A549 (cell line): ENCODE data around the gene POLA1. TPM values are rescaled to one million over a fixed set of nuclear protein-coding genes. Genes with fewer than 3 reads are reported as not detected.

Experiments
- ATAC-seq, 2 experiments: fragments of 200-7000 bp in 1 of 2; fragments of >200 bp in 1 of 2; cut with Nextera tagmentation in 1 of 2; cut with Tn5 transposase in 1 of 2; 3 replicates each; pipeline versions ENCODE4 v1.8.0 to v1.9.1; 2018 to 2020; ENCODE audit warnings: mild to moderate bottlenecking in 1 of 2, moderate library complexity in 1 of 2
- CTCF ChIA-PET: fragments of 300-600 bp; sonication (Branson Sonifier 250); formaldehyde crosslinking; extraction: SDS; loops from one replicate; lab custom pipeline; 2021; ENCODE audit warnings: antibody characterized with exemption, inconsistent platforms; lab: Yijun Ruan, JAX
- POLR2A ChIA-PET: fragments of 350-600 bp; formaldehyde crosslinking; extraction: SDS; loops from one replicate; lab custom pipeline; 2021; ENCODE audit warnings: antibody characterized with exemption, inconsistent platforms; lab: Yijun Ruan, JAX
- DNase-seq, 2 experiments: peaks; one replicate each; pipeline versions ENCODE4 v3.0.0 to v3.0.0-alpha.2; 2011 to 2016; ENCODE audit warnings: low read depth in 1 of 2, low spot score in 1 of 2
- FAIRE-seq: peaks from 2 replicates; lab custom pipeline; 2011; peaks lifted over from hg19 to GRCh38; lab: Jason Lieb, UNC
- H3K27ac ChIP-seq, 2 experiments: fragments of >200 bp; sonication (Bioruptor Twin); formaldehyde crosslinking; 3 replicates each; pipeline ENCODE4 v1.5.1; 2016 to 2017
- H3K4me1 ChIP-seq: fragments of >200 bp; sonication (Bioruptor Twin); formaldehyde crosslinking; 3 replicates; pipeline ENCODE4 v1.6.1; 2016
- H3K4me2 ChIP-seq: fragments of >200 bp; sonication (Bioruptor Twin); formaldehyde crosslinking; 3 replicates; pipeline ENCODE4 v1.6.1; 2016
- H3K4me3 ChIP-seq: fragments of >200 bp; sonication (Bioruptor Twin); formaldehyde crosslinking; 3 replicates; pipeline ENCODE4 v1.5.1; 2016
- H3K9me3 ChIP-seq: fragments of >200 bp; sonication (Bioruptor Twin); formaldehyde crosslinking; 3 replicates; pipeline ENCODE4 v1.6.1; 2016
- BHLHE40 ChIP-seq: IDR thresholded peaks from 2 replicates; pipeline ENCODE4 v1.6.1; 2012; ENCODE audit warnings: low read depth, low read length, inconsistent platforms
- CBX2 ChIP-seq: fragments of 200-600 bp; sonication (generic); IDR thresholded peaks from 2 replicates; pipeline ENCODE4 v1.6.1; 2016; ENCODE audit warnings: low read depth, mild to moderate bottlenecking, borderline replicate concordance
- CHD4 ChIP-seq: fragments of 200-600 bp; sonication (generic); IDR thresholded peaks from 2 replicates; pipeline ENCODE4 v1.6.1; 2016; ENCODE audit warnings: antibody characterized with exemption, mild to moderate bottlenecking, borderline replicate concordance
- EHF ChIP-seq: fragments of 250-450 bp; sonication (Bioruptor Pico); IDR thresholded peaks from 2 replicates; pipeline ENCODE4 v1.5.0; 2020; ENCODE audit warnings: mild to moderate bottlenecking
- EHMT2 ChIP-seq: fragments of 200-600 bp; sonication (generic); IDR thresholded peaks from 2 replicates; pipeline ENCODE4 v1.6.1; 2016; ENCODE audit warnings: antibody characterized with exemption, low read depth, mild to moderate bottlenecking, moderate library complexity
- EP300 ChIP-seq, 2 experiments: fragments of >200 bp; sonication (Bioruptor Twin); formaldehyde crosslinking; IDR thresholded peaks; 2 replicates in 1 of 2; 3 replicates in 1 of 2; pipeline ENCODE4 v1.6.1; 2016 to 2017
- FOSL2 ChIP-seq, 2 experiments: fragments of 450-650 bp in 1 of 2; fragments of >200 bp in 1 of 2; sonication (Bioruptor Twin) in 1 of 2; formaldehyde crosslinking; IDR thresholded peaks; 2 replicates each; pipeline versions ENCODE4 v1.5.0 to v1.6.1; 2016 to 2020; ENCODE audit warnings: mild to moderate bottlenecking in 1 of 2, moderate library complexity in 1 of 2
- GATA3 ChIP-seq: IDR thresholded peaks from 2 replicates; pipeline ENCODE4 v1.6.1; 2012; ENCODE audit warnings: borderline replicate concordance
- KDM1A ChIP-seq: fragments of 200-600 bp; sonication (generic); IDR thresholded peaks from 2 replicates; pipeline ENCODE4 v1.6.1; 2016; ENCODE audit warnings: low read depth, mild to moderate bottlenecking
- KDM5A ChIP-seq: fragments of 200-600 bp; sonication (generic); IDR thresholded peaks from 2 replicates; pipeline ENCODE4 v1.6.1; 2016; ENCODE audit warnings: antibody characterized with exemption, mild to moderate bottlenecking
- MAZ ChIP-seq: fragments of 150-350 bp; IDR thresholded peaks from 2 replicates; pipeline ENCODE4 v1.6.1; 2014; ENCODE audit warnings: antibody characterized with exemption, low read depth, low read length, borderline replicate concordance
- MYC ChIP-seq: IDR thresholded peaks from 2 replicates; pipeline ENCODE4 v1.6.1; 2012; ENCODE audit warnings: mild to moderate bottlenecking, inconsistent platforms, low read length, improper control_type of control experiment, borderline replicate concordance
- PHF8 ChIP-seq: fragments of 200-600 bp; sonication (generic); IDR thresholded peaks from 2 replicates; pipeline ENCODE4 v1.6.1; 2016; ENCODE audit warnings: low read depth, mild to moderate bottlenecking, antibody characterized with exemption, moderate library complexity, borderline replicate concordance
- RAD21 ChIP-seq, 2 experiments: fragments of >200 bp in 1 of 2; sonication (Bioruptor Twin) in 1 of 2; formaldehyde crosslinking in 1 of 2; IDR thresholded peaks in 1 of 2; conservative IDR thresholded peaks in 1 of 2; 2 replicates in 1 of 2; 3 replicates in 1 of 2; pipeline ENCODE4 v1.6.1; 2012 to 2018; ENCODE audit warnings: inconsistent platforms in 1 of 2
- RARB ChIP-seq: fragments of 250-450 bp; sonication (Bioruptor Pico); IDR thresholded peaks from 2 replicates; pipeline ENCODE4 v1.8.0; 2021; ENCODE audit warnings: mild to moderate bottlenecking, moderate library complexity
- RCOR1 ChIP-seq: fragments of 150-350 bp; IDR thresholded peaks from 2 replicates; pipeline ENCODE4 v1.6.1; 2014; ENCODE audit warnings: antibody characterized with exemption, low read length, low read depth
- SMC3 ChIP-seq: fragments of >200 bp; sonication (Bioruptor Twin); formaldehyde crosslinking; IDR thresholded peaks from 3 replicates; pipeline ENCODE4 v1.6.1; 2018; ENCODE audit warnings: inconsistent platforms
- SREBF2 ChIP-seq: fragments of 450-650 bp; IDR thresholded peaks from 2 replicates; pipeline ENCODE4 v1.6.1; 2014; ENCODE audit warnings: mild to moderate bottlenecking, moderate library complexity
- TFCP2L1 ChIP-seq: fragments of 250-450 bp; sonication (Bioruptor Pico); IDR thresholded peaks from 2 replicates; pipeline ENCODE4 v1.5.0; 2021; ENCODE audit warnings: mild to moderate bottlenecking
- TP53 ChIP-seq: fragments of 250-450 bp; sonication (Bioruptor Pico); IDR thresholded peaks from 2 replicates; pipeline ENCODE4 v1.5.0; 2021; ENCODE audit warnings: mild to moderate bottlenecking, moderate library complexity
- ZC3H11A ChIP-seq: fragments of 450-650 bp; IDR thresholded peaks from 2 replicates; pipeline ENCODE4 v1.6.1; 2014; ENCODE audit warnings: antibody characterized with exemption, mild to moderate bottlenecking
- ZSCAN20 ChIP-seq: fragments of 250-450 bp; sonication (Bioruptor Pico); IDR thresholded peaks from 2 replicates; pipeline ENCODE4 v1.8.0; 2022; ENCODE audit warnings: mild to moderate bottlenecking, moderate library complexity
- WGBS: methylation state at CpG from one replicate; pipeline ENCODE4 v1.1.6; 2017; ENCODE audit errors: missing lambda C conversion rate; 5-methylcytosine and 5-hydroxymethylcytosine counted together
- polyA plus RNA-seq, 4 experiments: library from polyadenylated mRNA; depleted of rRNA in 3 of 4; stranded (reverse); fragments of >200 nt; fragmentation: RNase III in 1 of 4; extraction: RNeasy Plus Mini Kit Qiagen cat#74134 plus additional on column Dnase treatment in 1 of 4; gene quantifications; 2 replicates in 3 of 4; 3 replicates in 1 of 4; pipeline ENCODE4 v1.2.3, GENCODE V29; 2011 to 2017
- TF ChIP-seq, protein P1 (sequence below): IDR thresholded peaks from 2 replicates; pipeline ENCODE4 v1.6.1; 2012
- TF ChIP-seq, protein P2 (sequence below): fragments of 200-600 bp; sonication (generic); IDR thresholded peaks from 2 replicates; pipeline ENCODE4 v1.6.1; 2016; ENCODE audit warnings: antibody characterized with exemption, mild to moderate bottlenecking, moderate library complexity
- TF ChIP-seq, protein P3 (sequence below): fragments of 250-450 bp; sonication (Bioruptor Pico); IDR thresholded peaks from 2 replicates; pipeline ENCODE4 v1.5.0; 2020; ENCODE audit warnings: low read depth, mild to moderate bottlenecking, moderate library complexity
- TF ChIP-seq, protein P4 (sequence below): fragments of >200 bp; sonication (Bioruptor Twin); formaldehyde crosslinking; IDR thresholded peaks from 3 replicates; pipeline ENCODE4 v1.6.1; 2016
- TF ChIP-seq, protein P5 (sequence below): fragments of 450-650 bp; IDR thresholded peaks from 2 replicates; pipeline ENCODE4 v1.6.1; 2014; ENCODE audit warnings: antibody characterized with exemption

The POLA1 gene
- polyA plus RNA-seq, 2 of the 4 experiments (the other 2 are of a cell fraction) = 8.8 to 17.5 TPM

DNA sequence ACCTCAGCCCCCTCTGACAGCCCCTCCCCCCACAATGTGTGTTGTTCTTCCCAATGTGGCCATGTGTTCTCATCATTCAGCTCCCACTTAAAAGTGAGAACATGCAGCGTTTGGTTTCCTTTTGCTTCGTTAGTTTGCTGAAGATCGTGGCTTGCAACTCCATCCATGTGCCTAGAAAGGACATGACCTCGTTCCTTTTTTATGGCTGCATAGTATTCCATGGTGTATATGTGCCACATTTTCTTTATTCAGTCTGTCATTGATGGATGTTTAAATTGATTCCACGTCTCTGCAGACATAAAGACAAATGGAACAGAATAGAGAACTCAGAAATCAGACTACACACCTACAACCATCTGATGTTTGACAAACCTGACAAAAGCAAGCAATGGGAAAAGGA, 276.1 kb downstream of the POLA1 start:
- DNase-seq (no peak), ATAC-seq (no peak), FAIRE-seq (peak; percentile 70)
- H3K9me3 ChIP-seq = no peaks in the 10 kb centered on the region
- no peak overlapping the region for H3K4me3 ChIP-seq
- H3K27ac ChIP-seq = no peak overlapping the region
- TF ChIP-seq FOSL2 (IDR thresholded peaks at IDR 0.05) = no peak
- TF ChIP-seq FOSL2 (CRISPR knock-in tag; IDR thresholded peaks at IDR 0.05) = no peak
- TF ChIP-seq KDM5A = no peak
- no peak for TF ChIP-seq EHMT2
- no peak for TF ChIP-seq RCOR1
- no peak for TF ChIP-seq MYC
- TF ChIP-seq, protein P1, sequence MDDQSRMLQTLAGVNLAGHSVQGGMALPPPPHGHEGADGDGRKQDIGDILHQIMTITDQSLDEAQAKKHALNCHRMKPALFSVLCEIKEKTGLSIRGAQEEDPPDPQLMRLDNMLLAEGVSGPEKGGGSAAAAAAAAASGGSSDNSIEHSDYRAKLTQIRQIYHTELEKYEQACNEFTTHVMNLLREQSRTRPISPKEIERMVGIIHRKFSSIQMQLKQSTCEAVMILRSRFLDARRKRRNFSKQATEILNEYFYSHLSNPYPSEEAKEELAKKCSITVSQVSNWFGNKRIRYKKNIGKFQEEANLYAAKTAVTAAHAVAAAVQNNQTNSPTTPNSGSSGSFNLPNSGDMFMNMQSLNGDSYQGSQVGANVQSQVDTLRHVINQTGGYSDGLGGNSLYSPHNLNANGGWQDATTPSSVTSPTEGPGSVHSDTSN = no peak
- TF ChIP-seq SMC3 = no peak
- no peak for TF ChIP-seq RARB (CRISPR knock-in tag)
- no peak for TF ChIP-seq PHF8
- no peak for TF ChIP-seq RAD21 (conservative IDR thresholded peaks at IDR 0.05 in 1 of 2, IDR thresholded peaks at IDR 0.05 in 1 of 2)
- TF ChIP-seq, protein P2, sequence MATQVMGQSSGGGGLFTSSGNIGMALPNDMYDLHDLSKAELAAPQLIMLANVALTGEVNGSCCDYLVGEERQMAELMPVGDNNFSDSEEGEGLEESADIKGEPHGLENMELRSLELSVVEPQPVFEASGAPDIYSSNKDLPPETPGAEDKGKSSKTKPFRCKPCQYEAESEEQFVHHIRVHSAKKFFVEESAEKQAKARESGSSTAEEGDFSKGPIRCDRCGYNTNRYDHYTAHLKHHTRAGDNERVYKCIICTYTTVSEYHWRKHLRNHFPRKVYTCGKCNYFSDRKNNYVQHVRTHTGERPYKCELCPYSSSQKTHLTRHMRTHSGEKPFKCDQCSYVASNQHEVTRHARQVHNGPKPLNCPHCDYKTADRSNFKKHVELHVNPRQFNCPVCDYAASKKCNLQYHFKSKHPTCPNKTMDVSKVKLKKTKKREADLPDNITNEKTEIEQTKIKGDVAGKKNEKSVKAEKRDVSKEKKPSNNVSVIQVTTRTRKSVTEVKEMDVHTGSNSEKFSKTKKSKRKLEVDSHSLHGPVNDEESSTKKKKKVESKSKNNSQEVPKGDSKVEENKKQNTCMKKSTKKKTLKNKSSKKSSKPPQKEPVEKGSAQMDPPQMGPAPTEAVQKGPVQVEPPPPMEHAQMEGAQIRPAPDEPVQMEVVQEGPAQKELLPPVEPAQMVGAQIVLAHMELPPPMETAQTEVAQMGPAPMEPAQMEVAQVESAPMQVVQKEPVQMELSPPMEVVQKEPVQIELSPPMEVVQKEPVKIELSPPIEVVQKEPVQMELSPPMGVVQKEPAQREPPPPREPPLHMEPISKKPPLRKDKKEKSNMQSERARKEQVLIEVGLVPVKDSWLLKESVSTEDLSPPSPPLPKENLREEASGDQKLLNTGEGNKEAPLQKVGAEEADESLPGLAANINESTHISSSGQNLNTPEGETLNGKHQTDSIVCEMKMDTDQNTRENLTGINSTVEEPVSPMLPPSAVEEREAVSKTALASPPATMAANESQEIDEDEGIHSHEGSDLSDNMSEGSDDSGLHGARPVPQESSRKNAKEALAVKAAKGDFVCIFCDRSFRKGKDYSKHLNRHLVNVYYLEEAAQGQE = no peak
- no peak for TF ChIP-seq GATA3
- no peak for TF ChIP-seq TP53
- no peak for TF ChIP-seq EP300 (IDR thresholded peaks at IDR 0.05)
- TF ChIP-seq MAZ = no peak
- no peak for TF ChIP-seq CHD4
- no peak for TF ChIP-seq TFCP2L1 (CRISPR knock-in tag)
- TF ChIP-seq, protein P3, sequence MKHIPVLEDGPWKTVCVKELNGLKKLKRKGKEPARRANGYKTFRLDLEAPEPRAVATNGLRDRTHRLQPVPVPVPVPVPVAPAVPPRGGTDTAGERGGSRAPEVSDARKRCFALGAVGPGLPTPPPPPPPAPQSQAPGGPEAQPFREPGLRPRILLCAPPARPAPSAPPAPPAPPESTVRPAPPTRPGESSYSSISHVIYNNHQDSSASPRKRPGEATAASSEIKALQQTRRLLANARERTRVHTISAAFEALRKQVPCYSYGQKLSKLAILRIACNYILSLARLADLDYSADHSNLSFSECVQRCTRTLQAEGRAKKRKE = no peak
- TF ChIP-seq ZC3H11A = no peak
- ChIA-PET CTCF (no interaction called here), POLR2A (no interaction called here)
- WGBS = 86% methylated on average over 5 of the region's 5 CpGs
- no peak overlapping the region for H3K4me2 ChIP-seq
- H3K4me1 ChIP-seq = no peaks in the 10 kb centered on the region

DNA sequence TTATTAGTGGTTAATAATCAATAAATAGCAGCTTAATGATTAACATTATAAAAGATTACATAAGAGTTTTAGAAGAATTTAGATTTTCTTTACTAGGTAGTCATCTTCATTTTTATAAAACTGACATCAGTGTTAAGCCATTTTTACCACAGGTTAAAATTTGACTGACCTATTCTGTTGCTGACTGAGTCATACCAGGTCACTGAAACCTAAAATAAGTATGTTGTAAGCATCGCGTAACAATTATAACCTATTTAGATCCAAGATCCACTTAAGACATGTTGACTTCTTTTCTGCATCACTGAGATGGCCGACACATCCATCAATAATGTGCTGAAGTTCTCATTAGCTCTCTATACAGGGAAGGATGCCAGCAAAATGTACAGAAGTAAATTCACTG, 285.4 kb downstream of the POLA1 start:
- H3K4me2 ChIP-seq = peak overlapping the region; percentile 24; the same call in 2 of the 3 replicates
- no peak for DNase-seq
- CTCF ChIA-PET = no interaction called here
- peaks cover 36% of the 10 kb centered on the region for H3K4me1 ChIP-seq
- no peak overlapping the region for H3K27ac ChIP-seq
- H3K4me3 ChIP-seq = no peak overlapping the region
- peak; percentile 91 for FAIRE-seq
- H3K9me3 ChIP-seq = no peaks in the 10 kb centered on the region
- no peak for ATAC-seq
- TF ChIP-seq EHF (CRISPR knock-in tag) (no peak), RARB (CRISPR knock-in tag) (no peak), CBX2 (no peak), BHLHE40 (no peak), TP53 (no peak), SMC3 (no peak), KDM1A (no peak), TFCP2L1 (CRISPR knock-in tag) (no peak), ZSCAN20 (CRISPR knock-in tag) (no peak), SREBF2 (no peak), ZC3H11A (no peak)
- TF ChIP-seq, protein P1 = no peak
- TF ChIP-seq, protein P4, sequence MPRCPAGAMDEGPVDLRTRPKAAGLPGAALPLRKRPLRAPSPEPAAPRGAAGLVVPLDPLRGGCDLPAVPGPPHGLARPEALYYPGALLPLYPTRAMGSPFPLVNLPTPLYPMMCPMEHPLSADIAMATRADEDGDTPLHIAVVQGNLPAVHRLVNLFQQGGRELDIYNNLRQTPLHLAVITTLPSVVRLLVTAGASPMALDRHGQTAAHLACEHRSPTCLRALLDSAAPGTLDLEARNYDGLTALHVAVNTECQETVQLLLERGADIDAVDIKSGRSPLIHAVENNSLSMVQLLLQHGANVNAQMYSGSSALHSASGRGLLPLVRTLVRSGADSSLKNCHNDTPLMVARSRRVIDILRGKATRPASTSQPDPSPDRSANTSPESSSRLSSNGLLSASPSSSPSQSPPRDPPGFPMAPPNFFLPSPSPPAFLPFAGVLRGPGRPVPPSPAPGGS = no peak
- TF ChIP-seq, protein P5, sequence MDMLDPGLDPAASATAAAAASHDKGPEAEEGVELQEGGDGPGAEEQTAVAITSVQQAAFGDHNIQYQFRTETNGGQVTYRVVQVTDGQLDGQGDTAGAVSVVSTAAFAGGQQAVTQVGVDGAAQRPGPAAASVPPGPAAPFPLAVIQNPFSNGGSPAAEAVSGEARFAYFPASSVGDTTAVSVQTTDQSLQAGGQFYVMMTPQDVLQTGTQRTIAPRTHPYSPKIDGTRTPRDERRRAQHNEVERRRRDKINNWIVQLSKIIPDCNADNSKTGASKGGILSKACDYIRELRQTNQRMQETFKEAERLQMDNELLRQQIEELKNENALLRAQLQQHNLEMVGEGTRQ = no peak
- TF ChIP-seq, all 56 proteins: peak for 0
- WGBS = 81% methylated on average over 3 of the region's 3 CpGs
- POLR2A ChIA-PET = no interaction called here
